Keratinocyte (primary cell): ENCODE results near the gene SNX19. TPM values are rescaled to one million over a fixed set of nuclear protein-coding genes. Genes with fewer than 3 reads are reported as not detected.

ENCODE experiments used
- DNase-seq: peaks from one replicate; pipeline ENCODE4 v3.0.0-alpha.2; 2011; ENCODE audit warnings: low read depth, missing footprints, low spot score
- FAIRE-seq: peaks from 2 replicates; lab custom pipeline; 2011; peaks lifted over from hg19 to GRCh38; lab: Jason Lieb, UNC
- H2AFZ ChIP-seq: 2 replicates; pipeline ENCODE4 v1.6.0; 2012; ENCODE audit warnings: low read length, control low read depth, inconsistent platforms; ENCODE audit not compliant: control insufficient read depth
- H3K27ac ChIP-seq: 2 replicates; pipeline ENCODE4 v1.5.1; 2011; ENCODE audit warnings: low read length; ENCODE audit not compliant: control insufficient read depth, insufficient read depth
- H3K27me3 ChIP-seq: 3 replicates; pipeline ENCODE4 v1.6.0; 2011; ENCODE audit warnings: low read length; ENCODE audit not compliant: control insufficient read depth, insufficient read depth; ENCODE audit errors: extremely low read depth
- H3K36me3 ChIP-seq, 2 experiments: 2 replicates in 1 of 2; 3 replicates in 1 of 2; pipeline ENCODE4 v1.5.1; 2011; ENCODE audit warnings: low read length in 2 of 2, mild to moderate bottlenecking in 1 of 2; ENCODE audit not compliant: control insufficient read depth in 2 of 2, insufficient read depth in 2 of 2; ENCODE audit errors: extremely low read depth in 1 of 2
- H3K4me1 ChIP-seq: 3 replicates; pipeline ENCODE4 v1.5.1; 2011; ENCODE audit warnings: low read length; ENCODE audit not compliant: control insufficient read depth, insufficient read depth; ENCODE audit errors: extremely low read depth
- H3K4me2 ChIP-seq: 3 replicates; pipeline ENCODE4 v1.6.0; 2011; ENCODE audit warnings: low read depth, low read length; ENCODE audit not compliant: control insufficient read depth, insufficient read depth; ENCODE audit errors: extremely low read depth
- H3K4me3 ChIP-seq, 3 experiments: fragments of 200-600 bp in 1 of 3; sonication (generic) in 1 of 3; 2 replicates in 2 of 3; 3 replicates in 1 of 3; pipeline ENCODE4 v1.5.1; 2011 to 2016; ENCODE audit warnings: low read length in 3 of 3, mild to moderate bottlenecking in 3 of 3, control low read depth in 2 of 3, inconsistent platforms in 1 of 3, low read depth in 1 of 3, mixed read lengths in 1 of 3, mixed run types in 1 of 3, moderate library complexity in 1 of 3; ENCODE audit not compliant: control insufficient read depth in 2 of 3, insufficient read depth in 2 of 3; ENCODE audit errors: extremely low read depth in 1 of 3
- H3K79me2 ChIP-seq: 2 replicates; pipeline ENCODE4 v1.6.0; 2012; ENCODE audit warnings: low read length; ENCODE audit not compliant: control insufficient read depth, insufficient read depth
- H3K9ac ChIP-seq: 3 replicates; pipeline ENCODE4 v1.6.0; 2011; ENCODE audit warnings: low read length; ENCODE audit not compliant: control insufficient read depth, insufficient read depth; ENCODE audit errors: extremely low read depth
- H3K9me1 ChIP-seq: 3 replicates; pipeline ENCODE4 v1.6.0; 2011; ENCODE audit warnings: low read length; ENCODE audit not compliant: control insufficient read depth, insufficient read depth; ENCODE audit errors: extremely low read depth
- H3K9me3 ChIP-seq: 2 replicates; pipeline ENCODE4 v1.5.1; 2012; ENCODE audit warnings: low read depth, low read length; ENCODE audit not compliant: control insufficient read depth
- H4K20me1 ChIP-seq: 3 replicates; pipeline ENCODE4 v1.6.0; 2011; ENCODE audit warnings: low read length; ENCODE audit not compliant: control insufficient read depth, insufficient read depth; ENCODE audit errors: extremely low read depth
- CTCF ChIP-seq, 3 experiments: IDR thresholded peaks in 1 of 3; conservative IDR thresholded peaks in 1 of 3; optimal IDR thresholded peaks in 1 of 3; 2 replicates in 2 of 3; 3 replicates in 1 of 3; pipeline versions ENCODE3 to v1.5.1; 2011; ENCODE audit warnings: low read length in 3 of 3, mild to moderate bottlenecking in 3 of 3, moderate library complexity in 2 of 3, control low read depth in 1 of 3, inconsistent platforms in 1 of 3; ENCODE audit not compliant: insufficient read depth in 2 of 3; ENCODE audit errors: extremely low read depth in 1 of 3
- EZH2 ChIP-seq: IDR thresholded peaks from one replicate; pipeline ENCODE4 v1.6.1; 2012; ENCODE audit warnings: inconsistent platforms, mild to moderate bottlenecking, low read length, moderate library complexity
- dilution Hi-C: fragments of 300-500 bp; cut with MboI; formaldehyde crosslinking; loops from one replicate; pipeline ENCODE4 v1.7.0; 2020; ENCODE audit warnings: low sequenced_read_pairs; ENCODE audit not compliant: extremely low pct_ligation_motif_present
- polyA plus RNA-seq, 5 experiments: library from polyadenylated mRNA; depleted of rRNA in 3 of 5; stranded (reverse) in 3 of 5; stranded (forward) in 1 of 5; unstranded in 1 of 5; fragments of >200 nt; gene quantifications; 1 replicate in 1 of 5; 2 replicates in 3 of 5; 3 replicates in 1 of 5; pipeline versions ENCODE4 v1.2.1 to v1.2.3, GENCODE V29; 2011 to 2012; ENCODE audit warnings: missing spikeins in 2 of 5, low read depth in 1 of 5, low replicate concordance in 1 of 5

The SNX19 gene
- polyA plus RNA-seq, 1 donor (not counting 4 experiments of a cell fraction or from before 2014, with no cell fraction given): 29.1 TPM

GRCh38 chr11:130947889-130948288 lies 31.6 kb upstream of the SNX19 start:
- Histone ChIP-seq H3K4me2 (peak overlapping the region; percentile 79), H3K79me2 (no peaks in the 10 kb centered on the region), H3K27me3 (no peaks in the 10 kb centered on the region), H3K9ac (peak overlapping the region; percentile 75), H3K4me3 (peak overlapping the region; percentile 25 to 61 (median 41)), H4K20me1 (no peaks in the 10 kb centered on the region), H3K4me1 (peaks cover 32% of the 10 kb centered on the region), H2AFZ (peak overlapping the region; percentile 66), H3K9me1 (no peaks in the 10 kb centered on the region), H3K36me3 (no peaks in the 10 kb centered on the region), H3K9me3 (no peaks in the 10 kb centered on the region), H3K27ac (peak overlapping the region; percentile 76)
- dilution Hi-C loops: no loop called here
- TF ChIP-seq CTCF (optimal IDR thresholded peaks at IDR 0.05 in 1 of 3, IDR thresholded peaks at IDR 0.05 in 1 of 3, conservative IDR thresholded peaks at IDR 0.05 in 1 of 3; ENCODE audit: extremely low read depth in 1 of 3, insufficient read depth in 2 of 3, low read length in 3 of 3): no peak
- TF ChIP-seq EZH2: no peak
- DNase-seq (no peak), FAIRE-seq (peak; percentile 43)

GRCh38 chr11:130947481-130947880 lies 31.2 kb upstream of the SNX19 start:
- Histone ChIP-seq H3K4me3 (peak overlapping the region; percentile 25 to 61 (median 41)), H3K27me3 (no peaks in the 10 kb centered on the region), H3K4me2 (peak overlapping the region; percentile 79), H3K4me1 (peaks cover 32% of the 10 kb centered on the region), H2AFZ (peak overlapping the region; percentile 66), H3K36me3 (no peaks in the 10 kb centered on the region), H3K9me3 (no peaks in the 10 kb centered on the region), H3K27ac (peak overlapping the region; percentile 76), H3K9ac (peak overlapping the region; percentile 75), H4K20me1 (no peaks in the 10 kb centered on the region), H3K9me1 (no peaks in the 10 kb centered on the region), H3K79me2 (no peaks in the 10 kb centered on the region)
- dilution Hi-C loops: no loop called here
- DNase-seq (peak; percentile 78), FAIRE-seq (peak; percentile 98)
- TF ChIP-seq CTCF (optimal IDR thresholded peaks at IDR 0.05 in 1 of 3, IDR thresholded peaks at IDR 0.05 in 1 of 3, conservative IDR thresholded peaks at IDR 0.05 in 1 of 3; ENCODE audit: extremely low read depth in 1 of 3, insufficient read depth in 2 of 3, low read length in 3 of 3) (no peak), EZH2 (no peak)
